DOHH2 (cell line): ENCODE results near the gene SIRT2.

Source experiments
- H3F3A ChIP-seq: fragments of 200-600 bp; sonication (generic), shearing (Covaris generic); 2 replicates; pipeline ENCODE4 v1.6.0; 2016; ENCODE audit warnings: antibody characterized with exemption, mild to moderate bottlenecking; ENCODE audit not compliant: control insufficient read depth, insufficient read depth
- H3K27ac ChIP-seq: fragments of 200-600 bp; sonication (generic); 2 replicates; pipeline ENCODE4 v1.5.1; 2014; ENCODE audit warnings: low read depth, mild to moderate bottlenecking, low read length, moderate library complexity
- H3K27me3 ChIP-seq: fragments of 200-600 bp; sonication (generic); 2 replicates; pipeline ENCODE4 v1.6.1; 2014; ENCODE audit warnings: mild to moderate bottlenecking, low read length, mixed read lengths; ENCODE audit not compliant: control insufficient read depth
- H3K36me3 ChIP-seq: fragments of 200-600 bp; sonication (generic); 2 replicates; pipeline ENCODE4 v1.6.1; 2014; ENCODE audit warnings: mild to moderate bottlenecking, low read length, moderate library complexity, mixed read lengths; ENCODE audit not compliant: control insufficient read depth
- H3K4me1 ChIP-seq: fragments of 200-600 bp; sonication (generic); 2 replicates; pipeline ENCODE4 v1.6.1; 2014; ENCODE audit warnings: mild to moderate bottlenecking, low read length, mixed read lengths; ENCODE audit not compliant: control insufficient read depth
- H3K4me2 ChIP-seq: fragments of 200-600 bp; sonication (generic); 2 replicates; pipeline ENCODE4 v1.6.0; 2014; ENCODE audit warnings: mild to moderate bottlenecking, low read length, moderate library complexity
- H3K4me3 ChIP-seq: fragments of 200-600 bp; sonication (generic); 2 replicates; pipeline ENCODE4 v1.5.1; 2014; ENCODE audit warnings: mild to moderate bottlenecking, low read length, mixed read lengths
- H3K79me2 ChIP-seq: fragments of 200-600 bp; sonication (generic); 2 replicates; pipeline ENCODE4 v1.6.1; 2014; ENCODE audit warnings: mild to moderate bottlenecking, low read length, mixed read lengths; ENCODE audit not compliant: control insufficient read depth
- H3K9me2 ChIP-seq: fragments of 200-600 bp; sonication (generic); replicated peaks from 2 replicates; pipeline ENCODE4 v1.6.1; 2014; ENCODE audit warnings: mild to moderate bottlenecking, low read length, mixed read lengths; ENCODE audit not compliant: control insufficient read depth
- H3K9me3 ChIP-seq: fragments of 200-600 bp; sonication (generic); 2 replicates; pipeline ENCODE4 v1.6.1; 2014; ENCODE audit warnings: antibody characterized with exemption, low read length, mixed read lengths; ENCODE audit not compliant: control insufficient read depth, insufficient read depth
- H4K20me1 ChIP-seq: fragments of 200-600 bp; sonication (generic); 2 replicates; pipeline ENCODE4 v1.6.0; 2014; ENCODE audit warnings: low read depth, mild to moderate bottlenecking, antibody characterized with exemption, low read length, moderate library complexity; ENCODE audit not compliant: control insufficient read depth, insufficient read depth
- EZH2phosphoT487 ChIP-seq: fragments of 200-600 bp; sonication (generic); IDR thresholded peaks from 2 replicates; pipeline ENCODE4 v1.6.1; 2017; ENCODE audit warnings: borderline replicate concordance, mild to moderate bottlenecking, antibody characterized with exemption, low read length, moderate library complexity, mixed read lengths
- TF ChIP-seq, protein P1 (sequence below): fragments of 200-600 bp; sonication (generic); IDR thresholded peaks from one replicate; pipeline ENCODE4 v1.5.1; 2014; ENCODE audit warnings: antibody characterized with exemption, mild to moderate bottlenecking, low read depth, low read length; ENCODE audit not compliant: poor library complexity, severe bottlenecking

The SIRT2 gene

DNA sequence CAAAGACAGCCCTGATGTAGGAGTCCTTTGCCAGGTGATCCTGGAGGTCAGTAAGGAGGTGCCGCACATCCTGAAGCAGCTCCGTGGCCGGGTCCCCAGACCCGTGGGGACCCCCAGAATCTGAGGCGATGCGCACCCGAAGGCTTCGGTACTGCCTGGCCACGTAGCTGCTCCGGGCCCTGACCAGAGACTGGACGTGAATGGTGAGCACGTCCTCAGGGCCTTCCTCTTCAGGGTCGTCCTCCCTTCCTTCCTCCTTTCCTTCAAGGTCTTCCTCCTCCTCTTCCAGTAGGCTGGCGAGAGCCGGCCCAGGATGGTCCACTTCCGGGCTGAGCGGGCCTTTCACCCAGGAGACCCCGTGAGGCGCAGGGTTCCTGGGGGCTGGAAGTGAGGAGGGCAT is 28.8 kb downstream of the SIRT2 start:
- Histone ChIP-seq H3K4me3 (peak overlapping the region; percentile 97), H3F3A (peaks cover 29% of the 10 kb centered on the region), H3K79me2 (peaks cover 24% of the 10 kb centered on the region), H3K36me3 (peaks cover 30% of the 10 kb centered on the region), H3K9me2 (no peaks in the 10 kb centered on the region), H4K20me1 (no peaks in the 10 kb centered on the region), H3K27ac (no peak overlapping the region), H3K4me2 (peak overlapping the region; percentile 100), H3K4me1 (peaks cover 53% of the 10 kb centered on the region), H3K27me3 (no peaks in the 10 kb centered on the region), H3K9me3 (no peaks in the 10 kb centered on the region)
- TF ChIP-seq, protein P1, sequence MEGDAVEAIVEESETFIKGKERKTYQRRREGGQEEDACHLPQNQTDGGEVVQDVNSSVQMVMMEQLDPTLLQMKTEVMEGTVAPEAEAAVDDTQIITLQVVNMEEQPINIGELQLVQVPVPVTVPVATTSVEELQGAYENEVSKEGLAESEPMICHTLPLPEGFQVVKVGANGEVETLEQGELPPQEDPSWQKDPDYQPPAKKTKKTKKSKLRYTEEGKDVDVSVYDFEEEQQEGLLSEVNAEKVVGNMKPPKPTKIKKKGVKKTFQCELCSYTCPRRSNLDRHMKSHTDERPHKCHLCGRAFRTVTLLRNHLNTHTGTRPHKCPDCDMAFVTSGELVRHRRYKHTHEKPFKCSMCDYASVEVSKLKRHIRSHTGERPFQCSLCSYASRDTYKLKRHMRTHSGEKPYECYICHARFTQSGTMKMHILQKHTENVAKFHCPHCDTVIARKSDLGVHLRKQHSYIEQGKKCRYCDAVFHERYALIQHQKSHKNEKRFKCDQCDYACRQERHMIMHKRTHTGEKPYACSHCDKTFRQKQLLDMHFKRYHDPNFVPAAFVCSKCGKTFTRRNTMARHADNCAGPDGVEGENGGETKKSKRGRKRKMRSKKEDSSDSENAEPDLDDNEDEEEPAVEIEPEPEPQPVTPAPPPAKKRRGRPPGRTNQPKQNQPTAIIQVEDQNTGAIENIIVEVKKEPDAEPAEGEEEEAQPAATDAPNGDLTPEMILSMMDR: no peak
- TF ChIP-seq EZH2phosphoT487: no peak

DNA sequence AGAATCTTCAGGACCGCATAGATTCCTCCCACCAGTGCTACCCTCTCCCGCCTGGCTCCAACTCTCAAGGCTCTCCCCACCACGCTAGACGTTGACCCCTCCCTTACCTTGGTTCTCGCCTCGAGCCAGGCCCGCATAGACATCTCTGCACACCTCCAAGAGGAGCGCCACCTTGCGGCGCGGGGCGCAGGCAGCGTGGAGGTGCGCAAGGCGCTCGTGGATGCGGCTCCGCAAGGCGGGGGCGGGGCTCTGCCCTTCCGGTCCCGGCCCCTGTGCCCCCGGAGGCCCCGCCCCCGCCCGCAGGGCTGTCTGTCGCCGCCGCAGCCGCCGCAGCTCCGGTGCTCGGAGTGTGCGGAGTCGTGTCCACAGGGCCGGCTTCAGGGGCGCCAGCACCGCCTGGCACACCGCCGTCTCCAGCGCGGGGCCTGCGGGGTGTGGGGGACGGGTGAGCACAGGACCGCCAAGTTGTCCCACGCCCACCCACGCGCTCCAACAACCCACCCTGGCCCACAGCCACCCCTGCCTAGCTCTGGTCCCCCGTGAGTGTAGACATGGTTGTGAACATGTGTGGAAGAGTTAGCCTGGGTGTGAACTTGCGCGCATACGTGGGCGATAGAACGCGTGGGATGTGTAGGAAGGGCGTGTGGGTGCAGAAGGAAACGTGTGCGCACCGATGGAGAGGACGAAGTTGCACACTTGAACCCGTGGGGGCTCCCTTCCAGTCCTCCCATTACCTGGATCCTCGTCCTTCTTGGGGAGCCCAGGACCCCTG is 29.4 kb downstream of the SIRT2 start:
- Histone ChIP-seq H3K4me1 (peaks cover 59% of the 10 kb centered on the region), H3K9me3 (no peaks in the 10 kb centered on the region), H3K27ac (peak overlapping the region; percentile 78), H3K79me2 (peaks cover 24% of the 10 kb centered on the region), H3K4me3 (peak overlapping the region; percentile 97), H3K4me2 (peak overlapping the region; percentile 100), H3K9me2 (no peaks in the 10 kb centered on the region), H3K27me3 (no peaks in the 10 kb centered on the region), H3F3A (peaks cover 34% of the 10 kb centered on the region), H3K36me3 (peaks cover 30% of the 10 kb centered on the region), H4K20me1 (no peaks in the 10 kb centered on the region)
- TF ChIP-seq, protein P1: peak; percentile 95
- no peak for TF ChIP-seq EZH2phosphoT487

DNA sequence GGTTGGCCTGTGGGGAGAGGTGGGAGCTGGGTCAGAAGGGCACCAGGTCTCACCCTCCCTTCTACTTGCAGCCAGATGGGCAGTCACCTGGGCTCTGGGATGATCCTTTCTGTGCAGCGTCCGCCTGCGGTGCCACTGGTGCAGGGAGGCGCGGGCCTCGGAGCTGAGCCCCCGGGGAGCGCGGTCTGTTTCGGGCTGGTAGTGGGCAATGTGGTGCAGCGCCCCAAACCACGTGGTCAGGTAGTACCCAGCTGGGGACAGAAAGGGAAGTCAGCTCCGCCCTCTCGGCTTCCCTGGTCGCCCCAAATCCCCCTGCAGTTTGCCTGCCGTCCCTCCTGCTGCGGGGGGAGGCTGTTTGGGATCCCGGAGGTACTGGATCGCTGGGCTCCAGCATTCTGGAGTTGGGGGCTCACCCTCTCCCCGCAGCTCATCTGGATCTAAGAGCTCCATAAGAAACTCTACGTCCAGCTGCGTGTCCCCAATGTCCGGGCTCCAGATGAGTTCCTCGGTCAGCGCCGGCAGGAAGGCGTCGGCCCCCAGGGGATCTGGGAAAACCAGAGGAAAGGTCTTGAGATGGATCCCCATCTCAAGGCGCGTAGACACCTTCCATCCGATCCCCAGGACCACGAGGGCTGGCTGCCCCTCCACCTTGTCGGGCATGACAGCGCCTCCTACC is 30.1 kb downstream of the SIRT2 start:
- H3K79me2 ChIP-seq: peaks cover 24% of the 10 kb centered on the region
- peak overlapping the region; percentile 97 for H3K4me3 ChIP-seq
- H3F3A ChIP-seq: peaks cover 41% of the 10 kb centered on the region
- no peaks in the 10 kb centered on the region for H4K20me1 ChIP-seq
- H3K27ac ChIP-seq: peak overlapping the region; percentile 78
- no peaks in the 10 kb centered on the region for H3K27me3 ChIP-seq
- H3K4me2 ChIP-seq: peak overlapping the region; percentile 100
- peaks cover 30% of the 10 kb centered on the region for H3K36me3 ChIP-seq
- H3K4me1 ChIP-seq: peaks cover 66% of the 10 kb centered on the region
- no peaks in the 10 kb centered on the region for H3K9me3 ChIP-seq
- TF ChIP-seq, protein P1: no peak
- no peak for TF ChIP-seq EZH2phosphoT487
- H3K9me2 ChIP-seq: no peaks in the 10 kb centered on the region
